Transverse colon (tissue), 4 donors: ENCODE results near the gene GSC2. TPM values are rescaled to one million over a fixed set of nuclear protein-coding genes. Genes with fewer than 3 reads are reported as not detected.
A peak's percentile ranks its signal among the peaks of the same experiment; 100 is the strongest.

Experiments
- DNase-seq: peaks from one replicate; pipeline ENCODE4 v3.0.0-alpha.2; 2019
- H3K27ac ChIP-seq, 4 donors: fragments of 200-600 bp; sonication (generic); 2 replicates each; pipeline ENCODE4 v1.5.1; 2016 to 2018; ENCODE audit warnings: inconsistent platforms in 4 of 4
- H3K27me3 ChIP-seq: fragments of 200-600 bp; sonication (generic); 2 replicates; pipeline ENCODE4 v1.5.1; 2017; ENCODE audit warnings: inconsistent platforms
- H3K36me3 ChIP-seq, 4 donors: fragments of 200-600 bp; sonication (generic); 2 replicates each; pipeline ENCODE4 v1.5.1; 2017 to 2019; ENCODE audit warnings: inconsistent platforms in 4 of 4
- H3K4me1 ChIP-seq, 4 donors: fragments of 200-600 bp; sonication (generic); 2 replicates each; pipeline ENCODE4 v1.5.1; 2017 to 2020; ENCODE audit warnings: inconsistent platforms in 4 of 4
- H3K4me3 ChIP-seq, 4 donors: fragments of 200-600 bp; sonication (generic); 1 replicate in 1 of 4; 2 replicates in 3 of 4; pipeline versions ENCODE4 v1.5.1 to v1.6.1; 2017 to 2019; ENCODE audit warnings: inconsistent platforms in 4 of 4
- H3K9me3 ChIP-seq, 2 donors: fragments of 200-600 bp; sonication (generic); 2 replicates each; pipeline ENCODE4 v1.5.1; 2017 to 2019; ENCODE audit warnings: inconsistent platforms in 2 of 2
- EP300 ChIP-seq: sonication (generic); formaldehyde crosslinking; IDR thresholded peaks from one replicate; pipeline ENCODE4 v1.6.1; 2017; ENCODE audit warnings: antibody characterized with exemption, low read depth
- POLR2A ChIP-seq: fragments of 450-650 bp; IDR thresholded peaks from one replicate; pipeline ENCODE4 v1.6.1; 2016; ENCODE audit warnings: antibody characterized with exemption, mild to moderate bottlenecking, moderate library complexity
- POLR2AphosphoS5 ChIP-seq, 3 donors: sonication (generic); formaldehyde crosslinking; IDR thresholded peaks; one replicate each; pipeline ENCODE4 v1.6.1; 2016; ENCODE audit warnings: antibody characterized with exemption in 3 of 3
- WGBS, 2 donors: methylation state at CpG; one replicate each; pipeline ENCODE4 v1.1.5; 2018; ENCODE audit warnings: low coverage in 1 of 2; 5-methylcytosine and 5-hydroxymethylcytosine counted together
- in situ Hi-C, 4 donors: fragments of 200-750 bp; cut with MboI; loops; one replicate each; pipeline versions ENCODE4 v1.15.0 to v1.15.1; 2017; ENCODE audit warnings: low sequenced_read_pairs in 3 of 4, low pct_ligation_motif_present in 1 of 4, low pct_unique_long_range_greater_than_20kb in 1 of 4
- intact Hi-C: fragments of 100-400 bp; cut with DNase I; formaldehyde crosslinking; loops from one replicate; pipeline ENCODE4 v1.15.1; 2023; ENCODE audit warnings: low total_unique reads
- total RNA-seq, 4 donors: library from RNA; depleted of rRNA; stranded (reverse); fragments of >200 nt; gene quantifications; one replicate each; pipeline ENCODE4 v1.1.0, GENCODE V29; 2016
- TF ChIP-seq, protein P1 (sequence below), 5 experiments: fragments of 200-600 bp in 3 of 5; fragments of 450-650 bp in 2 of 5; sonication (generic) in 3 of 5; IDR thresholded peaks; 1 replicate in 2 of 5; 2 replicates in 3 of 5; pipeline ENCODE4 v1.5.1; 2016 to 2017; ENCODE audit warnings: antibody characterized with exemption in 5 of 5, inconsistent platforms in 3 of 5, mild to moderate bottlenecking in 2 of 5, moderate library complexity in 1 of 5

Gene GSC2
- total RNA-seq, 4 donors from 2014 or later: not detected

DNA sequence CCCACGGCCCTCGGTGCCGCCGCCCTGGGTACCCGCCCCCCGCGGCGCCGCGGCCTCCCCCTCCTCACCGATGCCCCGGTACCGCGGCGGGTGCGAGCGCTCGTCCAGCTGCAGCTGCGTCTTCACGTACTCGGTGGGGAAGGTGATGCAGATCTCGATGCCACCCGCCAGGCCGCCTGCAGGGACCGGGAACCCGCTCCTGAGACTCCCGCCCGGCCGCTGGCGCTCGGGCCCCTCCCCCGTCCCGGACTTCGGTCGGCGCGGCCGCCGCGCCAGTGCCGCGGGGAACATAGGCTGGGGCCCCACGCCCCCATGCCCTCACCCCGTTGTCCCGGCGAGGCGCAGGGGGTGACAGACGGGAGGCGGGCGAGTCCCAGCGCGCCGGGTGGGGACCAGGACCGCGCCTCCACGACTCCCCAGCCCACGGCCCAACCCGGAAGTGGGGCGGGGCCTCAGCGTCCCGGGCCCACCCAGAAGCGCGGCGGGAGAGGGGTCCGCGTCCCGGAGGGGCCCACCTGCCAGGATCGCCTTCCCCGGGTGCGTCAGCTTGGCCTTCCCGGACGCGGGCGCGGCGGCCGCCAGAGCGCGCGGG, 28.1 kb upstream of the GSC2 start:
- Histone ChIP-seq H3K9me3 (no peaks in the 10 kb centered on the region), H3K27ac (peak overlapping the region; percentile 94 to 97 (median 96)), H3K27me3 (no peaks in the 10 kb centered on the region), H3K36me3 (no peaks in the 10 kb centered on the region), H3K4me1 (peaks cover 17 to 38% (median 34%) of the 10 kb centered on the region in 4 donors), H3K4me3 (peak overlapping the region; percentile 87 to 92 (median 88))
- in situ Hi-C loops (loop anchor here in 1 of 4 donors (25.0 kb wide), 1 partner anchor 459 kb away; no protein-coding TSS in a partner anchor), intact Hi-C loops (no loop called here)
- WGBS, 2 donors: no CpG with 5 or more reads among the region's 80 CpGs
- TF ChIP-seq EP300 (no peak), POLR2A (peak; percentile 64), POLR2AphosphoS5 (IDR thresholded peaks at IDR 0.05) (peak in 1 of 3 donors; percentile 54)
- DNase-seq: peak; percentile 72

DNA sequence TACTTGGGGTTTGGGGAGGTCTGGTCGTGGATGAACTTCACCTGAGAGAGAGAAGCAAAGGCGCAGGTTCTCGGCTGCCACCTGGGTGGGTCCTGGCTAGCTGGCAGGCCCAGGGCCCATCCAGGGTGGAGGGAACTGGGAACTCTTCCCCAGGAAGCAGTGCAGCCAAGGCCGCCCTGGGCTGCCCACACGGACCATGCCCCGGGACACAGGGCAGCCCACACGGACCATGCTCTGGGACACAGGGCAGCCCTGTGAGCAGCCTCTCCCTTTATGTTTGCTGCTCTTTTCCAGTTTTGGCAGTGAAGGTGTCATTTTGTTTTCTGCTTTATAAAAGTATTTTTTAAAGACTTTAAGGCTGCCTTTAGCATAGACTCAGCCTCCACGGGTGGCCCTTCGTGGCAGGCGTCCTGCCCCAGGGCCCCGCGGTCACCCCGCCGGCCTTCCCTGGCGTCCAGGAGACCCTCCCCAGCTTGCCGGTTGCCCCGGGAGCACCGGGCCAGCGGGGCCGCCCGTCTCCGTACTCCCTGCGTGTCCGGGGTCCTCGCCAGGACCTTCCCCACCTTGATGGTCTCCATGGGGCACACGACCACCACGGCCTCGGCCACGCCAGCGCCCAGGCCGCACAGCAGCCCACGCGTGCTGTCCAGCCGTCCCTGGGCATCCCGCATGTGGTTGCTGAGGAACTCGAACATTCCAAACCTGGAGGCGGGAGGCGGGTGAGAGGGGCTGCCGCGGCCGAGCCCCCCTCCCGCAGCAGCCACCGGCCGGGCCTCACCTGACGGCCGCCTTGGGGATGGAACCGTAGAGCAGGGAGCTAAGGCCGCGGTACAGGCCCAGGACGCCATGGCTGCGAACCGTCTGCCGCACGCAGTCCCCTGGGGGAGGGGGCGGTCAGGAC, 27.3 kb upstream of the GSC2 start:
- no peaks in the 10 kb centered on the region for H3K9me3 ChIP-seq
- intact Hi-C loops (no loop called here), in situ Hi-C loops (loop anchor here in 1 of 4 donors (25.0 kb wide), 1 partner anchor 460 kb away; no protein-coding TSS in a partner anchor)
- peak overlapping the region; percentile 94 to 97 (median 96) for H3K27ac ChIP-seq
- TF ChIP-seq POLR2AphosphoS5 (IDR thresholded peaks at IDR 0.05) (no peak), POLR2A (no peak), EP300 (no peak)
- TF ChIP-seq, protein P1, sequence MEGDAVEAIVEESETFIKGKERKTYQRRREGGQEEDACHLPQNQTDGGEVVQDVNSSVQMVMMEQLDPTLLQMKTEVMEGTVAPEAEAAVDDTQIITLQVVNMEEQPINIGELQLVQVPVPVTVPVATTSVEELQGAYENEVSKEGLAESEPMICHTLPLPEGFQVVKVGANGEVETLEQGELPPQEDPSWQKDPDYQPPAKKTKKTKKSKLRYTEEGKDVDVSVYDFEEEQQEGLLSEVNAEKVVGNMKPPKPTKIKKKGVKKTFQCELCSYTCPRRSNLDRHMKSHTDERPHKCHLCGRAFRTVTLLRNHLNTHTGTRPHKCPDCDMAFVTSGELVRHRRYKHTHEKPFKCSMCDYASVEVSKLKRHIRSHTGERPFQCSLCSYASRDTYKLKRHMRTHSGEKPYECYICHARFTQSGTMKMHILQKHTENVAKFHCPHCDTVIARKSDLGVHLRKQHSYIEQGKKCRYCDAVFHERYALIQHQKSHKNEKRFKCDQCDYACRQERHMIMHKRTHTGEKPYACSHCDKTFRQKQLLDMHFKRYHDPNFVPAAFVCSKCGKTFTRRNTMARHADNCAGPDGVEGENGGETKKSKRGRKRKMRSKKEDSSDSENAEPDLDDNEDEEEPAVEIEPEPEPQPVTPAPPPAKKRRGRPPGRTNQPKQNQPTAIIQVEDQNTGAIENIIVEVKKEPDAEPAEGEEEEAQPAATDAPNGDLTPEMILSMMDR (IDR thresholded peaks at IDR 0.05): no peak
- DNase-seq: no peak
- H3K36me3 ChIP-seq: no peaks in the 10 kb centered on the region
- 37 to 69% methylated on average over 2 to 37 of the region's 55 CpGs for WGBS, 2 donors
- H3K4me3 ChIP-seq: peak overlapping the region; percentile 87 to 92 (median 88)
- peaks cover 24 to 46% (median 41%) of the 10 kb centered on the region in 4 donors for H3K4me1 ChIP-seq
- H3K27me3 ChIP-seq: no peaks in the 10 kb centered on the region

DNA sequence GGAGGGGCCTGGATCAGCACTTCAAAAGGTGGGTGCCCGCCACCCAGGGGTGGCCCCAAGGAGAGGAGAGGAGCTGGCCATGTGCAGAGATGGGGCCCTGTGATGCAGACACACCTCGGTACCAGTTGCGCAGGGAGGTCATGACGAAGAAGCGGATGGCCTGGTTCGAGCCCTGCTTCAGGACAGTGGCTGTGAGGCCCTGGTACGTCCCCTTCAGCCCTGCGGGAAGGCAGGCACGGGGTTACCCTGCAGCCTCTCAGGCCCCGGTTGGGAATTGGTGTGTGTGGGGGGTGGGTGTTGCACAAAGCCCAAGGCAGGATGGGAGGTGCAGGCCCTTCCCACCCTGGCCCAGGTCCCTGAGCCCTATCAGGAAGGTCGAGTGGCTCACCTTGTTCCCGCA, 26.6 kb upstream of the GSC2 start:
- TF ChIP-seq, protein P1 (IDR thresholded peaks at IDR 0.05): no peak
- TF ChIP-seq POLR2AphosphoS5 (IDR thresholded peaks at IDR 0.05): no peak
- TF ChIP-seq EP300: no peak
- no peak for TF ChIP-seq POLR2A
- intact Hi-C loops: no loop called here
- in situ Hi-C loops: loop anchor here in 1 of 4 donors (25.0 kb wide), 1 partner anchor 461 kb away; no protein-coding TSS in a partner anchor
- Histone ChIP-seq H3K4me3 (no peak overlapping the region), H3K27ac (peak overlapping the region in 2 of 4 donors; percentile 96 to 97), H3K4me1 (peaks cover 27 to 51% (median 46%) of the 10 kb centered on the region in 4 donors), H3K36me3 (no peaks in the 10 kb centered on the region), H3K27me3 (no peaks in the 10 kb centered on the region), H3K9me3 (no peaks in the 10 kb centered on the region)
- 77% methylated on average over 7 of the region's 12 CpGs; no CpG with 5 or more reads in 1 of the 2 donors for WGBS, 2 donors
- no peak for DNase-seq

DNA sequence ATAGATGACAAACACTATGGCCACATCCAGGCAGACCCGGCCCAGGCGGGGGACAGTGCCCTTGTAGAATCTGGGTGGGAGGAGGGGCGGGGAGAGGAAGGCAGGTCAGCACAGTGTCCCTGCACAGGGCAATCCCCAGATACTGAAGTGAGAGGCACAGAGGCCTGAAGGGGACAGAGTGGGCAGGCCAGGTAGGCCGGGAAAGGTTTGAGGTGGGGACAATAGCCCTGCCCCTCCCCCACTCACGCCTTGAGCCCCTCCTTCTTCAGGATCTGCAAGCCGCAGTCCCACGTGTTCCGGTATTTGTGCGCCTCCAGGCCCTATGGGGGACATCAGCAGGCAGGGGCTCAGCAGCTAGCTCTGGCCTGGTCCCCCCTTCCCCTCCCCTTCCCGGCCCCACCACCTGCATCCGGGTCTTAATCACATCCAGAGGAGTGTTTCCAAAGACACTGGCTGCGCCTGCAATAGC, 26.1 kb upstream of the GSC2 start:
- no peak overlapping the region for H3K4me3 ChIP-seq
- H3K4me1 ChIP-seq: peaks cover 27 to 51% (median 46%) of the 10 kb centered on the region in 4 donors

More for the DNA sequence above, 26.1 kb upstream of the GSC2 start:
- H3K9me3 ChIP-seq: no peaks in the 10 kb centered on the region
- intact Hi-C loops: no loop called here
- H3K27me3 ChIP-seq: no peaks in the 10 kb centered on the region
- no peaks in the 10 kb centered on the region for H3K36me3 ChIP-seq
- DNase-seq: no peak
- TF ChIP-seq, protein P1 (IDR thresholded peaks at IDR 0.05): no peak
- TF ChIP-seq EP300: no peak
- no peak for TF ChIP-seq POLR2AphosphoS5 (IDR thresholded peaks at IDR 0.05)
- TF ChIP-seq POLR2A: no peak
- in situ Hi-C loops: loop anchor here in 1 of 4 donors (25.0 kb wide), 1 partner anchor 461 kb away; no protein-coding TSS in a partner anchor
- 67% methylated on average over 12 of the region's 12 CpGs; no CpG with 5 or more reads in 1 of the 2 donors for WGBS, 2 donors
- H3K27ac ChIP-seq: no peak overlapping the region
